OCI-LY7 (cell line): ENCODE measurements around the gene PPP1R26. TPM values are rescaled to one million over a fixed set of nuclear protein-coding genes. Genes with fewer than 3 reads are reported as not detected.
"Not testable (repeated sequence)": the region's sequence is repeated elsewhere in the genome, so short reads cannot be mapped to it uniquely, and the experiment has no call there.

ENCODE experiments used
- BruUV-seq: library from RNA; stranded (reverse); fragments of 400-500 nt; replicated peaks from 2 replicates; lab custom pipeline; 2021; lab: Mats Ljungman, UMichigan
- CTCF ChIA-PET: fragments of 300-600 bp; sonication (Branson Sonifier 250); formaldehyde crosslinking; loops from one replicate; lab custom pipeline; 2022; ENCODE audit warnings: antibody characterized with exemption; ENCODE audit not compliant: unreplicated experiment; lab: Charles Lee
- POLR2A ChIA-PET: fragments of 300-600 bp; sonication (Branson Sonifier 250); formaldehyde crosslinking; loops from one replicate; lab custom pipeline; 2022; ENCODE audit warnings: antibody characterized with exemption; lab: Charles Lee
- DNase-seq: peaks from one replicate; pipeline ENCODE4 v3.0.0-alpha.2; 2015; ENCODE audit warnings: low spot score
- H2AFZ ChIP-seq: fragments of 200-600 bp; sonication (generic), shearing (Covaris generic); 2 replicates; pipeline ENCODE4 v1.6.1; 2014; ENCODE audit warnings: mild to moderate bottlenecking, antibody characterized with exemption, low read length, moderate library complexity
- H3K27ac ChIP-seq: fragments of 200-600 bp; sonication (generic); 2 replicates; pipeline ENCODE4 v1.5.1; 2014; ENCODE audit warnings: mixed run types, low read depth, mild to moderate bottlenecking, moderate library complexity, low read length, inconsistent platforms; ENCODE audit not compliant: poor library complexity, severe bottlenecking
- H3K36me3 ChIP-seq: fragments of 200-600 bp; sonication (generic); 2 replicates; pipeline ENCODE4 v1.6.1; 2014; ENCODE audit warnings: mild to moderate bottlenecking, antibody characterized with exemption, low read length, moderate library complexity, mixed read lengths; ENCODE audit not compliant: insufficient read depth
- H3K4me1 ChIP-seq: fragments of 200-600 bp; sonication (generic); 2 replicates; pipeline ENCODE4 v1.5.1; 2014; ENCODE audit warnings: mild to moderate bottlenecking, low read length; ENCODE audit not compliant: insufficient read depth, poor library complexity, severe bottlenecking
- H3K4me2 ChIP-seq: fragments of 200-600 bp; sonication (generic); 2 replicates; pipeline ENCODE4 v1.6.1; 2014; ENCODE audit warnings: mild to moderate bottlenecking, low read length
- H3K4me3 ChIP-seq: fragments of 200-600 bp; sonication (generic); 2 replicates; pipeline ENCODE4 v1.5.1; 2014; ENCODE audit warnings: mild to moderate bottlenecking, low read depth, low read length; ENCODE audit not compliant: poor library complexity, severe bottlenecking
- H3K79me2 ChIP-seq: fragments of 200-600 bp; sonication (generic); 2 replicates; pipeline ENCODE4 v1.6.1; 2016; ENCODE audit warnings: low read depth, mild to moderate bottlenecking, low read length, moderate library complexity, mixed read lengths; ENCODE audit not compliant: insufficient read depth
- H3K9me2 ChIP-seq: fragments of 200-600 bp; sonication (generic); 2 replicates; pipeline ENCODE4 v1.6.1; 2016; ENCODE audit warnings: mild to moderate bottlenecking, low read length, mixed read lengths; ENCODE audit not compliant: insufficient read depth
- H3K9me3 ChIP-seq: fragments of 200-600 bp; sonication (generic); 2 replicates; pipeline ENCODE4 v1.6.1; 2014; ENCODE audit warnings: mild to moderate bottlenecking, mixed run types, low read length, mixed read lengths
- H4K20me1 ChIP-seq: fragments of 200-600 bp; sonication (generic); 2 replicates; pipeline ENCODE4 v1.6.1; 2014; ENCODE audit warnings: mild to moderate bottlenecking, antibody characterized with exemption, low read length, moderate library complexity, mixed read lengths; ENCODE audit not compliant: insufficient read depth
- CTCF ChIP-seq: fragments of 200-600 bp; sonication (generic); conservative IDR thresholded peaks from 2 replicates; pipeline ENCODE4 v1.5.1; 2014; ENCODE audit warnings: mild to moderate bottlenecking, antibody characterized with exemption, low read length, moderate library complexity, mixed read lengths
- EZH2phosphoT487 ChIP-seq: fragments of 200-600 bp; sonication (generic); IDR thresholded peaks from 2 replicates; pipeline ENCODE4 v1.6.1; 2018; ENCODE audit warnings: low read depth, borderline replicate concordance, mild to moderate bottlenecking, mixed run types, antibody characterized with exemption, low read length, moderate library complexity, mixed read lengths
- intact Hi-C: fragments of 100-400 bp; cut with micrococcal nuclease; formaldehyde crosslinking; loops from one replicate; pipeline ENCODE4 v1.10.0; 2022; ENCODE audit not compliant: unreplicated experiment
- total RNA-seq, 2 experiments: library from RNA; depleted of rRNA in 1 of 2; stranded (reverse); fragments of >200 nt in 1 of 2; shearing (Covaris generic) in 1 of 2; gene quantifications; 2 replicates each; pipeline ENCODE4 v1.2.3, GENCODE V29; 2014 to 2022

The PPP1R26 gene
- total RNA-seq, 2 experiments from 2014 or later, result 0.21 to 1.5 TPM

GRCh38 chr9:135443797-135444425, 35.7 kb upstream of the PPP1R26 start:
- intact Hi-C loops, result no loop called here
- Histone ChIP-seq H4K20me1 (no peaks in the 10 kb centered on the region), H3K4me2 (no peak overlapping the region), H3K9me3 (no peaks in the 10 kb centered on the region), H3K4me3 (no peak overlapping the region), H3K4me1 (no peaks in the 10 kb centered on the region), H3K36me3 (no peaks in the 10 kb centered on the region), H3K79me2 (no peaks in the 10 kb centered on the region), H3K27ac (no peak overlapping the region), H2AFZ (no peak overlapping the region), H3K9me2 (no peaks in the 10 kb centered on the region)
- ChIA-PET CTCF (no interaction called here), POLR2A (no interaction called here)
- DNase-seq, result no peak
- BruUV-seq, result no TSS peak
- TF ChIP-seq EZH2phosphoT487 (no peak), CTCF (no peak)

GRCh38 chr9:135447126-135447525, 32.5 kb upstream of the PPP1R26 start:
- Histone ChIP-seq H3K27ac (no peak overlapping the region), H3K4me2 (no peak overlapping the region), H3K9me3 (no peaks in the 10 kb centered on the region), H3K79me2 (no peaks in the 10 kb centered on the region), H3K36me3 (no peaks in the 10 kb centered on the region), H2AFZ (no peak overlapping the region), H3K9me2 (no peaks in the 10 kb centered on the region), H4K20me1 (no peaks in the 10 kb centered on the region), H3K4me3 (no peak overlapping the region), H3K4me1 (no peaks in the 10 kb centered on the region)
- BruUV-seq, result no TSS peak
- POLR2A ChIA-PET, result no interaction called here
- CTCF ChIA-PET, result no interaction called here
- no peak for TF ChIP-seq EZH2phosphoT487
- no peak for TF ChIP-seq CTCF
- no peak for DNase-seq
- intact Hi-C loops, result no loop called here

- no peaks in the 10 kb centered on the region for H3K9me2 ChIP-seq
- no TSS peak for BruUV-seq
- no peak for DNase-seq
- no peaks in the 10 kb centered on the region for H4K20me1 ChIP-seq
- no peaks in the 10 kb centered on the region for H3K4me1 ChIP-seq
- no peak overlapping the region for H3K4me3 ChIP-seq
- H3K27ac ChIP-seq, result no peak overlapping the region
- CTCF ChIA-PET, result no interaction called here
- H3K79me2 ChIP-seq, result no peaks in the 10 kb centered on the region
- intact Hi-C loops, result no loop called here
- no peak overlapping the region for H3K4me2 ChIP-seq
- POLR2A ChIA-PET, result interaction anchor here (0.5 kb wide), 1 partner anchor 14 kb away, joined by 3 read pairs; no protein-coding TSS in a partner anchor
- H2AFZ ChIP-seq, result no peak overlapping the region
- no peak for TF ChIP-seq CTCF
- no peak for TF ChIP-seq EZH2phosphoT487
- no peaks in the 10 kb centered on the region for H3K36me3 ChIP-seq
- H3K9me3 ChIP-seq, result no peaks in the 10 kb centered on the region
These were observed 30.9 kb upstream of the PPP1R26 start for GRCh38 chr9:135448663-135449100.

GRCh38 chr9:135449532-135449931, 30.1 kb upstream of the PPP1R26 start:
- intact Hi-C loops, H3K4me1 ChIP-seq, H3K79me2 ChIP-seq, H2AFZ ChIP-seq, H3K36me3 ChIP-seq, DNase-seq, H3K27ac ChIP-seq, BruUV-seq, H3K4me3 ChIP-seq, H3K9me3 ChIP-seq, H3K4me2 ChIP-seq, H4K20me1 ChIP-seq, H3K9me2 ChIP-seq, POLR2A ChIA-PET: not testable (repeated sequence)
- CTCF ChIA-PET, result interaction anchor here (0.5 kb wide), 1 partner anchor 1881 kb away, joined by 3 read pairs; no protein-coding TSS in a partner anchor
